ENCODE measurements around the gene SGO2.
"Not testable (repeated sequence)": the region's sequence is repeated elsewhere in the genome, so short reads cannot be mapped to it uniquely, and the experiment has no call there.

SGO2 gene

DNA sequence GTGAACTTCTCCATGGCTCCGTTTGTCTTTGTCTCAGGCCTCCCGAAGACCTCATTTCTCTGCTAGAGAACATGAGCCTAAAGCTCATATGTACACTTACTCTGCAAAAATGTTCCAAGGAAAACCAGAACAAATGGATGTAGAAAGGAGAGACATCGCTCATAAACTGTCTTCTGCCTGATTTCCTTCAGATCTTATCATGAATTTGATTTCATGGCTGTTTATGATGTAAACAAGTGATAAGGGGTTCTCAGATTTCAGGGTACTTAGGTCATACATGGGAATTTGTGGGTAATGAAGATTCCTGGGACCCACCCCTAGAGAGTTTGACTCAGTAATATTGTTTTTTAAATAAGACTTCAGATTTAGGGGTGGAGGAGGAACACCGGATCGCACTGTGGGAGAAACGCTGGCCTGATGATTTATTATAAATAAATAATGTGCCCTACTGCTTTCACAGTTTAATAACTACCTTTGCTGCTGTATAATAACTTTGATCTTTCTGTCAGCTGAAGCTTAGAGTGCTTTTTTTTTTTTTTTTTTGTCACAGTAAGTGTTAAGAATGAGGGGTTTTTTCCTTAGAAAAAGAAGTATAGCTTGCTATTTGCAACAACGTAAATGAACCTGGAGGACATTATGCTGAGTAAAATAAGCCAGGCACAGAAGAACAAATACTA is 74.7 kb downstream of the SGO2 start:
- Mint-ChIP-seq H3K4me1 (no peaks in the 10 kb centered on the region), H3K27ac (no peak overlapping the region), H3K27me3 (peaks cover 7% of the 10 kb centered on the region), H3K4me3 (no peak overlapping the region), H3K9me3 (no peaks in the 10 kb centered on the region)
- DNase-seq: no peak
- no peak for ATAC-seq

DNA sequence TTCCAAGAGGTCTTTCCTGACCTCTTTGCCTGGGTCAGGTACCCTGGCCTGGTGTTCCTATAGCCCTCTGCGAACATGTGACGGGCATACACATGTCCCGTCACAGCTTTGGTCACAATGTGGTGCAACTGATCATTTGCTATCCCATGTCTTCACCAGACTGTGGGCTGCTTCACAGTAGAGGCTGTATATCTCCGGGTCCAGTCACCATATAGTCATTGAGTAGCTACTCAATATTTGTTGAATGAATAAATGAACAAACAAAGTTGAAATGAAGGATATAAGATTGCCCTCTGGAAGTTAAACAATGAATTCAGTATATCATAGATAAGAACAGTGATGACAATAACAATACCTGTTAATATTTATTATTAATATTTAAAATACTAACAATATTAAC is 76.6 kb downstream of the SGO2 start:
- Mint-ChIP-seq H3K27ac (no peak overlapping the region), H3K4me3 (no peak overlapping the region), H3K9me3 (peaks cover 8 to 9% of the 10 kb centered on the region in 2 donors), H3K27me3 (no peaks in the 10 kb centered on the region), H3K4me1 (no peaks in the 10 kb centered on the region)
- ATAC-seq (no peak), DNase-seq (no peak)

DNA sequence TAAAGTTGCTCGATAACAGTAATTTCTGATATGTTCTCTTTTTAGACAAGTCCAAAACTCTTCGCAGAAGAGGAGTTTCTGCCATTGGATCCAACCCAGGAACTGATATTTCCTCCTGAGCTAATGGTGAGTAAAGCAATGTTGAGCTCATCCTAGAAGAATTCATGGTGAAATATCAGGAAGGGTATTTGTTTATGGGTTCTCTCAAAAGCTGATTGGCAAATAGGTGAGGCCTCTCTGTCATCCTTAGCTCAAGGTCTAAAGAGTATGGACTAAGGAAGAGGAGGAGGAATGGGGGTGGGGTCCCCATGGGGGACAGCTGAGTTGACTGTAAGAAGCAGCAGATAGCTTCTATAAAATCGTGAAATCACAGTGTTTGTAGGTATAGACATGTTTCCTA is 78.0 kb downstream of the SGO2 start:
- Mint-ChIP-seq H3K27me3 (no peaks in the 10 kb centered on the region), H3K4me3 (no peak overlapping the region), H3K9me3 (peaks cover 8 to 9% of the 10 kb centered on the region in 2 donors), H3K27ac (no peak overlapping the region), H3K4me1 (no peaks in the 10 kb centered on the region)
- no peak for DNase-seq
- ATAC-seq: no peak

DNA sequence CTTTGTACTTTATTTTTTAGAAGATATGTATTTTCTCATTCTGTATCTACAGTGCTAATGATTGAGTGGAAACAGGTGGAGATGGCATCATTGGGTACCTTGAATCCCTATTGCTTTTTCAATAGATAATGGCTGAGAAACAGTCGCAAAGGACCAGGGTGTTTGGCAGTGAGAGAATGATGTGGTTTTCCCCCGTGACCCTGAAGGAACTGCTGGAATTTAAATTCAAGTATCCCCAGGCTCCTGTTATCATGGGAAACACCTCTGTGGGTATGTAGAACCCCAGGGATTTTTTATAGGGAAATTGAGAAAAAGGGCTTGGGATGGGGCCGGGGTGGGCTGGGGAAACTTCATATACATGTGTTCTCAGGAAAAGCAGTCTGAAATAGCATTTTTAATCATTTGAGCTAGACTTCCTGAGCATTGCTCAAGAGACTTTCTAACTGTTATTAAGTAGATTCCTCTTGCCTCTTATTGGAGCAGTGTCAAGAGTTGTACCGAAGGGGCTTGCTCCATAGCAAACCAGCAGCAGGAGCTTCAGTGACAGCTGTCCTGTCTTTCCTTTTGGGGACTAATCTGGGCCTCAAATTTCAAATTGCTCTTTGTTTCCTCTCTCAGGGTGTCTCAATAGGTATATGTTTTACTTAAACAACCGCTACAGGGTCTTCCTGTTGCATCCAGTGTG is 78.7 kb downstream of the SGO2 start:
- Mint-ChIP-seq H3K4me1 (no peaks in the 10 kb centered on the region), H3K9me3 (peaks cover 8 to 9% of the 10 kb centered on the region in 2 donors), H3K27me3 (no peaks in the 10 kb centered on the region), H3K4me3 (no peak overlapping the region), H3K27ac (no peak overlapping the region)
- no peak for ATAC-seq
- no peak for DNase-seq

DNA sequence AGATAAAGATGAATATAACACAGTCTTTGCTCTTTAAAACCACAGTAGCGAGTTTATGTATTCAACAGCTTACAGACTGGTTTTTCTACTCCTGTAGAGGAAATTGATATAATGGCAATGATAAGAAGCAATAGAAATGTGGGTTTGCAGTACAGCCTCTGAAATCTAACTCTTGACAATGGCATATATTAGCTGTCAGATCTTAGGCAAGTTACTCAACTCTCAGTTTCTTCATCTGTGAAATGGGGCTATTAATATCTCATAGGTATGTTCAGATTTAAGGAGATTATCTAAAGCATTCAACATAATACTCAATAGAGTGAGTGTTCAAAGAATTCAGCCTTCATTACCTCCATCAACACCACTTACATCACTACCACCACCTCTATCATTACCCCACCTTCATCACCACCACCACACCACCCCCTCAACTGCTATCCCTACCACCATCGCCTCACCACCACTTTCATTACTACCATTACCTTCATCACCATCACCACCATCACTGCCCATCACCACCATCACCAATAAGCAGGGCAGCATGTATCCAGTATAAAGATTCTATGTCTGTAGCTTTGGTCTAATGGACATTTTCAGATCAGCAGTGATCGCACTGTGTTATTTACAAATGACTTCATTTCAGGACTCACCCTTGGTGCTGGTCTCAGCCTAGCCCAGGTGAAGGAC is 82.5 kb downstream of the SGO2 start:
- H3K27me3 Mint-ChIP-seq: no peaks in the 10 kb centered on the region
- no peak overlapping the region for H3K27ac Mint-ChIP-seq
- no peak for ATAC-seq

DNA sequence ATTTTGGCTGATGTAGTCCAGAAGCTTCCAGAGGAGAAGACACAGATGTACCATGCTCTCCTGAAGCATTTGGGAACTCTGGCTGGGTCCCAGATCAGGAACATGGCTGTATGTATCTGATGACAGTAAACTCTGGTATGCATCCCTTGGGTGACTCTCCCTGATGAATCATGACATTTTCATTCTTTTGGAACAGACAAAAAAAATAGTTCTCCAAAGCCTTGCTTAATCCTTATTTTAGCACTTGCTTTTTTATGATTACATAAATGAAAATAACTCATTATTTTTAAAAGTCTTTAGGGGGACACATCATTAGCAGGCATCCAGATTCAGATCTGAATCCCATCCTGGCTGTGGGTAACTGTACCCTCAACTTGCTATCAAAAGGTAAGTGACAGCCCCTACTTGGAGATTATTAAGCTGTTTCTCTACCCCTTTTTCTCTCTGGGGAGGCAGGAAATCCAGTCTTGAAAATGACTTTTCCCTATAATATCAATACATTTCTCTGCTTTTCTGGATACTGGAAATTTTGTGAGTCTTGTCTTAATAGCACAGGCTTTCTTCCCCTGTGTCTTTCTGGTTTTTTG is 83.1 kb downstream of the SGO2 start:
- Mint-ChIP-seq H3K9me3 (peaks cover 8 to 9% of the 10 kb centered on the region in 2 donors), H3K27ac (no peak overlapping the region), H3K4me3 (no peak overlapping the region), H3K4me1 (no peaks in the 10 kb centered on the region), H3K27me3 (no peaks in the 10 kb centered on the region)
- DNase-seq (no peak), ATAC-seq (no peak)

More for the DNA sequence above, 82.5 kb downstream of the SGO2 start:
- H3K9me3 Mint-ChIP-seq: peaks cover 8 to 9% of the 10 kb centered on the region in 2 donors
- DNase-seq: no peak
- H3K4me1 Mint-ChIP-seq: no peaks in the 10 kb centered on the region
- H3K4me3 Mint-ChIP-seq: no peak overlapping the region

DNA sequence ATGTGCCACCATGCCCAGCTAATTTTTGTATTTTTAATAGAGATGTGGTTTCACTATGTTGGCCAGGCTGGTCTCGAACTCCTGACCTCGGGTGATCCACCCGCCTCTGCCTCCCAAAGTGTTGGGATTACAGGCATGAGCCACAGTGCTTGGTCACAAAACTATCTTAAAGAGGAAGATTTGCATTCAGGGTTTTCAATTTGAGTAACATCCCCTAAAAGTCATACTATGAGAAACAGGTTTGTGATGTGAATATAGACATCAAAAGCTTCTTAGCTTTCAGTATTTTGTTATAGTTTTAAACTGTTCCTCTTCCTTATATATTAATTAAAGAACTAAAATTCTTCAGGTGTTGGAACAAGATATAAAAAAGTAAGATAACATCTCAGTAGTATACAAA is 84.2 kb downstream of the SGO2 start:
- H3K27ac Mint-ChIP-seq, H3K9me3 Mint-ChIP-seq, H3K4me3 Mint-ChIP-seq, H3K4me1 Mint-ChIP-seq, DNase-seq, H3K27me3 Mint-ChIP-seq, ATAC-seq: not testable (repeated sequence)

DNA sequence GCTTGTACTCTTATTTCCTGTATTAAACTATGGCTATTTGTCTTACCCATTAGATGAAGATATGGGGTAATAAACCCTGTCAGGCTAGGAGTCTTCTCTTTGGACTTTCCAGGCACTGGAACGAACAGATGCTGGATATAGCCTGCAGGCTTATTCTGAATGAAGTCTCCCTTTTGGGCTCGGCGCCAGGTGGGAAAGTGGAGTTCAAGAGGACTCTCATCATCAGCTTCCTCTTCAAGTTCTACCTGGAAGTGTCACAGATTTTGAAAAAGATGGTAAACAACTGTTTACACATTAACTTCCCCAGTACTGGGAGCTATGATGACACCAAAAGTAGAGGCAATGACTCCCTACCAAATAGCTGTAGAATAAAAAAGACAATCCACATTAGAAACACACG is 87.7 kb downstream of the SGO2 start:
- no peak overlapping the region for H3K4me3 Mint-ChIP-seq
- H3K9me3 Mint-ChIP-seq: no peaks in the 10 kb centered on the region
- no peaks in the 10 kb centered on the region for H3K27me3 Mint-ChIP-seq
- peaks cover 13% of the 10 kb centered on the region for H3K4me1 Mint-ChIP-seq
- no peak for DNase-seq
- H3K27ac Mint-ChIP-seq: peak overlapping the region in 1 of 2 donors; percentile 39
- no peak for ATAC-seq

DNA sequence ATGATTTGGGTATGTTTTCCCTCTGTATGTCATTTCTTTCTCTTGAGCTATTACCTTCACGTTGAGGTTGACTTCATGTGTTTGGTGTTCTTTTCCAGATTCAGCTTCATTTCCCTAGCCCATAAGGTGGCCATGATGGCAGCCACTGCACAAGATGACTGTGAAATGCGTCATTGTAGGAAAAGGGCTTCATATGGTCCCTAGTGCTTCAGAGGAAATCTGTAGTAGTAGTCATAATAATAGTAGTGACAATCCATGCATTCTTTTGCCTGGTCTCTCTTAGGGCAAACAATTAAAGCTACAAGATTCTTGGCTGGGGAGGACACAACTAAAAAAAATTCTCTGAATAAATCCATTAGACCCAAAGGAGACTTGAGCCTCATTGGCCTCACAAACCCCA is 88.2 kb downstream of the SGO2 start:
- H3K27ac Mint-ChIP-seq: no peak overlapping the region
- H3K4me1 Mint-ChIP-seq: peaks cover 14% of the 10 kb centered on the region
- DNase-seq (no peak), ATAC-seq (no peak)
- H3K4me3 Mint-ChIP-seq: no peak overlapping the region
- H3K9me3 Mint-ChIP-seq: no peaks in the 10 kb centered on the region
- H3K27me3 Mint-ChIP-seq: no peaks in the 10 kb centered on the region

DNA sequence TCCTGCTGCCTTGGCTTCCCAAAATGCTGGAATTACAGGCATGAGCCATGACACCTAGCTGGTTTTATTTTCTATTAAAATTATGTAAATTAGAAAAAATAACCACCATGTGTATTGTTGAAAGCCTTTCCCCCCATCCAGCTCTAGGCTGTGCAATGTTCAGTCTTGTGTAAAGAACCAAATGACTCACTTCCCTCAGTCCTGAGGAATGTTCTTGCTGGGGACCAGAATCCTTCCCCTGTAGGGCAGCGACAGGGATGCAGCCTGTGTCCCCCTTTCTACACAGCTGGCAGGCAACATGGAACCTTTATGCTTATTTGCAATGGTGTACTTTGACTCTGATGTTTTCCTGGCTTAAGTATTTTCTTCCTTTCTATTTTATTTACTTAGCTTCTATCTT is 89.2 kb downstream of the SGO2 start:
- Mint-ChIP-seq H3K4me3 (no peak overlapping the region), H3K4me1 (peaks cover 14% of the 10 kb centered on the region), H3K27me3 (no peaks in the 10 kb centered on the region), H3K9me3 (no peaks in the 10 kb centered on the region), H3K27ac (no peak overlapping the region)
- DNase-seq: no peak
- ATAC-seq: no peak

DNA sequence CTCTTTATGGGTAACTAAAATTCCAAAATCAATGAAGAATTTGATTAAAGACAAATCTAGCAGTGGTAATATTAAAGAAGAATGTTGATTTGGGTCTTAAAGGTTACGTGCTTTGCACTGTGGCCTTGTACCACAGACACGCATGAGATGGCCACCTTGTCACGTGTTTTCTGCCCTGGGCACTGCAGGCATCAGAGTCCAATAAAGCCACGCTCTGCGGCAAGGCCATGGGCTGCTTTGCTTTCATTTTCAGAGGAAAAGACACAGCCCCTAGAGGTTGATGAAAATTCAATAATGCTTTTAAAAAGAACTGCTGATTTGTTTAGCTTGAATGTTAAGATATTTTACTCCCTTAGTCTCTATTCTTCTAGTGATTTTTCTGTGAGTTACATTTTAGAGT is 90.2 kb downstream of the SGO2 start:
- DNase-seq: no peak
- ATAC-seq: no peak
- Mint-ChIP-seq H3K4me1 (peaks cover 14% of the 10 kb centered on the region), H3K9me3 (no peaks in the 10 kb centered on the region), H3K27ac (no peak overlapping the region), H3K4me3 (no peak overlapping the region), H3K27me3 (no peaks in the 10 kb centered on the region)

DNA sequence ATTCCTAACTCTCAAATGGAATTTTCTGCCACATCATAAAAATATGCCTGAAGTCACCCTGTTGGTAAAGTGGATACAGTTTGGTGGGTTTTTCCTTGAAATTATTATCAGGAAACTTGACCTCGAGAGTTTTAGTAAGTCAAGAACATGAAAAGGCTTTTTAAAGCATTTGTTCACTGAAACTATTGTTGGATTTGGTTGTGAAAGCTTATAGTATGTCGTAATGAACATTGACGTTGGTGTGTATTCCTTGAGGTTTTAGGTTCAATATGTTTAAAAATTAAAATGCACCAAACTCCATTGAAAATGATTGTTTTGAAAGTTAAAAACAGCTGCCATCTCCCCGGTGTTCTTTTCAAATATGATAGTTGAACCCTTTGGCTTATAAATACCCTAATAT is 90.6 kb downstream of the SGO2 start:
- no peaks in the 10 kb centered on the region for H3K27me3 Mint-ChIP-seq
- no peak for DNase-seq

DNA sequence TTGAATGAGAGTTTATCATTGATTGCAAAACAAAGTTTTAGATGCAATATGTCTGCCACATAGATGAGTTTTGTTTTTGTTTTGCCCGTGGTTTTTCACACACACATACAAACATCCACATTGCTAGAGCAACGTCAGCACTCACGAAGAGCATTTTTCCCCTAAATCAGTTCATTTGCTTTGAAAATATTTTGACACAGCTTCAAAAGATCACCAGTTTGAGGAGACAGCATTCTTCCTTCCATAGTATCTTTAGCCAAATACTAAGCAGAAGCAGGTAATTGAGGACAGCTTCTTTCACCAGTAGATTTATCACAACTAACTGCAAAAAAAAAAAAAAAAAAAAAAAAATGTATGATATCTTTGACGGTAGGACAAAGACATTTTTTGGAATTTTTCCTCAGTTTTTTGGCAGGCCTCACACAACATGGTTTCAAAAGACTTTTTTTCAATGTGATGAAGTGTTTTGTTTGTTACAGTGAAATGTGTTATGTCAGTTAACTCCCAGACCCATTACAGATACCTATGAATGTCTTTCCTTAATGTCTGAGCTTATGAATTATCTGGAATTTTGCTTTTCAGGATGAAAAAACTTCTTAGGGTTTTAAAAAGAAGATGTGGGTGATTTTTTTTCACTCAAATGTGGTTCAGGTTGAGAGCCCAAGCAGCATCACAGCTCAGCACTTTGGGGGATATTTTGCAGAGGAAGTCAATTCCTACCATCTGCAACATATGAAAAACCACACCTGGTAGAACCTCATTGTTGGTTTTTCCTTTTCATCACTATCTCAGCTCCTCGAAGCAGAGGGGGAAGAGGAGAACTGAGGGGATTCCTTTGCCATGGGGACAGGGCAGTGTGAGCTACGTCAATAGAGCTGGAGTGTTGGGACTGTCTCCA is 91.4 kb downstream of the SGO2 start:
- H3K9me3 Mint-ChIP-seq: no peaks in the 10 kb centered on the region
- no peaks in the 10 kb centered on the region for H3K27me3 Mint-ChIP-seq
- no peak overlapping the region for H3K4me3 Mint-ChIP-seq
- no peak overlapping the region for H3K27ac Mint-ChIP-seq
- peaks cover 14% of the 10 kb centered on the region for H3K4me1 Mint-ChIP-seq
- no peak for DNase-seq
- ATAC-seq: peak; percentile 26

More for the DNA sequence above, 90.6 kb downstream of the SGO2 start:
- Mint-ChIP-seq H3K4me1 (peaks cover 14% of the 10 kb centered on the region), H3K9me3 (no peaks in the 10 kb centered on the region), H3K27ac (no peak overlapping the region), H3K4me3 (no peak overlapping the region)
- ATAC-seq: no peak

DNA sequence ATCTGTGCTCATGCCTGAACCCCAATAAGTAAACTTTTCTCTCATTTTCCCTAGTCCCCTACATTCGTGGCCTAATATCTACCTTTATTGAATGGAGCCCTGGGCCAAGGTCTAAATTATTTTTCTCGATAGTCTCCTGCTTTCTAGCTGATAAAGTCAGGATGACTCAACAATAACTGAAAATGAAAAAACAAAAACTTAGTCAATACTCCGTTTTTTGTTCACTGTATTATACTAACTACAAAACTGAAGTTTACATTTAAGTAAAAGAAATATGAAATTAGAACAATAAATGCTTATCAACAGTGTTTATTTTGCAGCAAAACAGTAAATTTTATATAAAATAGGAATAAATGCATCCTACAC is 92.0 kb downstream of the SGO2 start:
- H3K4me3 Mint-ChIP-seq: no peak overlapping the region
- H3K27me3 Mint-ChIP-seq: no peaks in the 10 kb centered on the region
- no peak for DNase-seq
- peaks cover 14% of the 10 kb centered on the region for H3K4me1 Mint-ChIP-seq
- no peaks in the 10 kb centered on the region for H3K9me3 Mint-ChIP-seq
- ATAC-seq: no peak
- H3K27ac Mint-ChIP-seq: no peak overlapping the region

DNA sequence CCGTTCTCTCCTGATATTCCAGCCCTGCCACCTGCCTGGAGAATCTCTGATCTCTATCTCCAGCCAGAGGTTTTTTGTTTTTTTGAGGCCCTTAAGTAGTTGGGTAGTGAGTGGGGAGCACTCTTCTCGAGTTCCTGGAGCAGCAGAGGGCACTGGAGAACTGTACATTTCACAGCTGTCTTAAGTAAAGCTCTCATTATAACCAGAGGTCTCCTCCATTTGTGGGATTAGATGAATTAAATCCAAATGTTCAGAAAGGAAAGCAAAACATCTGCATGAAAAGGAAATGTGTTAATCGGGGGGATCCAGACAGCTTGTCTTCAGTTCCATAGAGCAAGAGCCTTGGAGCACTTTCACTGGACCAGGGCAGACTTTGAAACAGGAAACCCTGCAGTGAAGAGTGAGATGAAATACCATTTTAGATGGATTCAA is 92.6 kb downstream of the SGO2 start:
- no peak overlapping the region for H3K4me3 Mint-ChIP-seq
- ATAC-seq (peak; percentile 63), DNase-seq (no peak)
- no peaks in the 10 kb centered on the region for H3K27me3 Mint-ChIP-seq
- no peaks in the 10 kb centered on the region for H3K9me3 Mint-ChIP-seq
- H3K27ac Mint-ChIP-seq: peak overlapping the region in 1 of 2 donors; percentile 87
- peaks cover 14% of the 10 kb centered on the region for H3K4me1 Mint-ChIP-seq
